H1 (cell line): Measurements from ENCODE around the gene LAMB3.

Experiments used
- BCL11A ChIP-seq, 2 experiments: IDR thresholded peaks; one replicate each; pipeline ENCODE4 v1.6.1; 2011; ENCODE audit warnings: low read depth in 2 of 2, low read length in 2 of 2, mild to moderate bottlenecking in 2 of 2
- CREB1 ChIP-seq: IDR thresholded peaks from 2 replicates; pipeline ENCODE4 v1.6.1; 2012; ENCODE audit warnings: inconsistent platforms
- CTCF ChIP-seq, 3 experiments: IDR thresholded peaks; 1 replicate in 2 of 3; 2 replicates in 1 of 3; pipeline versions ENCODE4 v1.5.1 to v1.6.1; 2011; ENCODE audit warnings: low read length in 3 of 3, mild to moderate bottlenecking in 3 of 3, inconsistent platforms in 2 of 3, low read depth in 1 of 3, moderate library complexity in 1 of 3; ENCODE audit not compliant: insufficient read depth in 1 of 3; ENCODE audit errors: control extremely low read depth in 1 of 3
- EP300 ChIP-seq, 2 experiments: IDR thresholded peaks; 1 replicate in 1 of 2; 2 replicates in 1 of 2; pipeline ENCODE4 v1.6.1; 2011 to 2012; ENCODE audit warnings: low read depth in 2 of 2, low read length in 2 of 2, mild to moderate bottlenecking in 2 of 2, borderline replicate concordance in 1 of 2, inconsistent platforms in 1 of 2, moderate library complexity in 1 of 2
- EZH2 ChIP-seq: fragments of 200-600 bp; sonication (generic); IDR thresholded peaks from 2 replicates; pipeline ENCODE4 v1.7.1; 2012; ENCODE audit warnings: low read depth, mild to moderate bottlenecking, moderate library complexity, low read length, inconsistent platforms; ENCODE audit not compliant: severe bottlenecking
- HDAC6 ChIP-seq: IDR thresholded peaks from one replicate; pipeline ENCODE4 v1.7.1; 2012; ENCODE audit warnings: low read depth, mild to moderate bottlenecking, inconsistent platforms, low read length, moderate library complexity
- POLR2A ChIP-seq, 2 experiments: IDR thresholded peaks; 1 replicate in 1 of 2; 2 replicates in 1 of 2; pipeline ENCODE4 v1.6.1; 2011; ENCODE audit warnings: low read depth in 2 of 2, low read length in 2 of 2, mild to moderate bottlenecking in 2 of 2; ENCODE audit errors: control extremely low read depth in 1 of 2
- POLR2AphosphoS5 ChIP-seq: IDR thresholded peaks from 2 replicates; pipeline ENCODE4 v1.6.1; 2011; ENCODE audit warnings: low read depth, low read length
- RFX5 ChIP-seq: IDR thresholded peaks from 2 replicates; pipeline ENCODE4 v1.6.1; 2011; ENCODE audit warnings: low read depth, low read length, improper control_type of control experiment, borderline replicate concordance
- SIX5 ChIP-seq: IDR thresholded peaks from 2 replicates; pipeline ENCODE4 v1.6.1; 2011; ENCODE audit warnings: mild to moderate bottlenecking, low read depth, low read length
- SP1 ChIP-seq: IDR thresholded peaks from 2 replicates; pipeline ENCODE4 v1.6.1; 2011; ENCODE audit warnings: low read depth, low read length
- TAF1 ChIP-seq: IDR thresholded peaks from 2 replicates; pipeline ENCODE4 v1.6.1; 2011; ENCODE audit warnings: mild to moderate bottlenecking, low read depth, low read length
- YY1 ChIP-seq: IDR thresholded peaks from 2 replicates; pipeline ENCODE4 v1.6.1; 2011; ENCODE audit warnings: low read depth, mild to moderate bottlenecking, low read length

DNA sequence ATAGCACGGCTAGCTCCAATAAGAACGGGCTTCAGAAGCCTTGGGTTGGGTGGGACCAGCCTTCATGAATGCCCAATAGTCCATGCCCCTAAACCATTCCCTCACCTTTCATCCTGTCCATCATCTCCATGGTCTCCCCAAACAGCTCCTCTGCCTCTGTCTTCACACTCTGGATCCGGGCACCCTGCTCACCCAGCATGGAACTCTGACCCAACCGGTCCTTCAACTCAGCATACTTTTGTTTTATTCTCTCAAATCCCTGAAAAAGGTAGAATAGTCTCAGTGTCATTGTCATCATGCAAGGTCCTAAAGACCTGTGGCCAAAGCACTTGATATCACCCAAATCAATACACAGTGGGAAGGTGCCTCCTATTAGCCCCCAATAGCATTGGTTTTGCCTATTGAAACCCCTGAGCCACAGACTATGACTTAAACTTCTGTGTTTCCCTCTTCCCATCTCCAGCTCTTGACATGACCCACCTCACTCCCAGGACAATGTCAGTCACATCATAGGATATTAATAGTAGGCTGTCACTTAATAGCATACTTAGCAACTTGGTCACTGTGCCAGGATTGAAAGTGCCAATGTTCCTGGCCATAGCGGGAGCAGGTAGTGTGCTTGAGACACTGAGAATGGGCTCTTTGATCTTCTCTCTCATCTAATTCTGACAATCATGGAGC, 35.7 kb downstream of the LAMB3 start:
- TF ChIP-seq POLR2A (IDR thresholded peaks at IDR 0.05; ENCODE audit: control extremely low read depth in 1 of 2, low read depth in 2 of 2, low read length in 2 of 2) (no peak), EZH2 (no peak), RFX5 (no peak), CTCF (IDR thresholded peaks at IDR 0.05; ENCODE audit: control extremely low read depth in 1 of 3, insufficient read depth in 1 of 3, low read depth in 1 of 3, low read length in 3 of 3) (no peak), SP1 (no peak), HDAC6 (no peak), POLR2AphosphoS5 (no peak), CREB1 (no peak), TAF1 (no peak), EP300 (IDR thresholded peaks at IDR 0.05; ENCODE audit: borderline replicate concordance in 1 of 2, low read depth in 2 of 2, low read length in 2 of 2) (no peak), SIX5 (no peak), BCL11A (IDR thresholded peaks at IDR 0.05; ENCODE audit: low read depth in 2 of 2, low read length in 2 of 2) (no peak), YY1 (no peak)
